Panc1 (cell line): ENCODE results near the gene NCS1.

Source experiments
- CTCF ChIP-seq: fragments of 450-650 bp; IDR thresholded peaks from 2 replicates; pipeline ENCODE4 v1.5.1; 2017; ENCODE audit warnings: mild to moderate bottlenecking
- POLR2AphosphoS5 ChIP-seq: IDR thresholded peaks from 2 replicates; pipeline ENCODE4 v1.6.1; 2012; ENCODE audit warnings: mild to moderate bottlenecking, low read depth, low read length, moderate library complexity
- REST ChIP-seq, 2 experiments: IDR thresholded peaks; 2 replicates each; pipeline ENCODE4 v1.6.1; 2011 to 2012; ENCODE audit warnings: low read depth in 2 of 2, control low read depth in 1 of 2, low read length in 1 of 2, mild to moderate bottlenecking in 1 of 2, moderate library complexity in 1 of 2; ENCODE audit not compliant: insufficient read depth in 1 of 2

GRCh38 chr9:130172858-130173665 lies 858 bp downstream of the NCS1 start:
- TF ChIP-seq REST (IDR thresholded peaks at IDR 0.05; ENCODE audit: insufficient read depth in 1 of 2, low read depth in 2 of 2, low read length in 1 of 2) = no peak
- TF ChIP-seq CTCF = no peak; the same call in 1 of the 2 replicates
- no peak for TF ChIP-seq POLR2AphosphoS5
